ENCODE measurements around the gene HCK.

DNA sequence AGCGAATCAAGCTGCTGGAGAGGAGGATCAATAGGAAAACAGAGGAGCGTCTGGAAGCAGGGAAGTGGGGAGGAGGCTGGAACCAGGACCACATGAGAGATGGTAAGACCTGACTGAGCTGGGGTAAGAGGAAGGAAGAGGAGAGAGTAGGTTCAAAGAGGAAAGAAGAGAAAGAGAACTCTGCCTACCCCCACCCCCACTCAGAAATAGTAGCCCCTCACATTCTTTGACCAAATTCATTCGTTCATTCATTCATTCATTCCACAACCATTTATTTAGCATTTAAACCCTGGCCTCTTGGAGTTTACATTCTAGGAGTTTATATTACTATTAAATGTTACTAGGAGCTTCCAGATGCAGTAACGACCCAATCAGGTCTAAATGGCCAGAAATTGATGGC, 15.8 kb upstream of the HCK start:
- TF ChIP-seq, protein P1, sequence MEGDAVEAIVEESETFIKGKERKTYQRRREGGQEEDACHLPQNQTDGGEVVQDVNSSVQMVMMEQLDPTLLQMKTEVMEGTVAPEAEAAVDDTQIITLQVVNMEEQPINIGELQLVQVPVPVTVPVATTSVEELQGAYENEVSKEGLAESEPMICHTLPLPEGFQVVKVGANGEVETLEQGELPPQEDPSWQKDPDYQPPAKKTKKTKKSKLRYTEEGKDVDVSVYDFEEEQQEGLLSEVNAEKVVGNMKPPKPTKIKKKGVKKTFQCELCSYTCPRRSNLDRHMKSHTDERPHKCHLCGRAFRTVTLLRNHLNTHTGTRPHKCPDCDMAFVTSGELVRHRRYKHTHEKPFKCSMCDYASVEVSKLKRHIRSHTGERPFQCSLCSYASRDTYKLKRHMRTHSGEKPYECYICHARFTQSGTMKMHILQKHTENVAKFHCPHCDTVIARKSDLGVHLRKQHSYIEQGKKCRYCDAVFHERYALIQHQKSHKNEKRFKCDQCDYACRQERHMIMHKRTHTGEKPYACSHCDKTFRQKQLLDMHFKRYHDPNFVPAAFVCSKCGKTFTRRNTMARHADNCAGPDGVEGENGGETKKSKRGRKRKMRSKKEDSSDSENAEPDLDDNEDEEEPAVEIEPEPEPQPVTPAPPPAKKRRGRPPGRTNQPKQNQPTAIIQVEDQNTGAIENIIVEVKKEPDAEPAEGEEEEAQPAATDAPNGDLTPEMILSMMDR (IDR thresholded peaks at IDR 0.05): no peak
- no peak for TF ChIP-seq POLR2A (IDR thresholded peaks at IDR 0.05)

Measured in esophagus squamous epithelium (tissue), 4 donors.